ENCODE data around the gene MYH15.

- TF ChIP-seq CTCF (IDR thresholded peaks at IDR 0.05) (no peak), POLR2AphosphoS5 (IDR thresholded peaks at IDR 0.05; ENCODE audit: insufficient read depth in 1 of 2, low read depth in 1 of 2) (no peak)
Observed at GRCh38 chr3:108453565-108453964, 56.8 kb downstream of the MYH15 start.

All from vagina (tissue), 2 donors.